IMR-90 (cell line): ENCODE data around the gene BPI. TPM values are rescaled to one million over a fixed set of nuclear protein-coding genes. Genes with fewer than 3 reads are reported as not detected.

ENCODE experiments used
- ATAC-seq: fragments of 200-7000 bp; cut with Tn5 transposase; 2 replicates; pipeline ENCODE4 v1.9.1; 2020; ENCODE audit warnings: low read depth, mild to moderate bottlenecking, moderate library complexity
- BruUV-seq: library from RNA; stranded (reverse); fragments of 400-500 nt; replicated peaks from 2 replicates; lab custom pipeline; 2021; lab: Mats Ljungman, UMichigan
- CTCF ChIA-PET: fragments of 300-600 bp; formaldehyde crosslinking; extraction: SDS; loops from one replicate; lab custom pipeline; 2021; ENCODE audit warnings: antibody characterized with exemption; lab: Yijun Ruan, JAX
- POLR2A ChIA-PET: fragments of 300-600 bp; sonication (Branson Sonifier 250); formaldehyde crosslinking; loops from one replicate; lab custom pipeline; 2022; ENCODE audit warnings: antibody characterized with exemption; ENCODE audit not compliant: unreplicated experiment; lab: Charles Lee
- DNase-seq: peaks from one replicate; pipeline ENCODE4 v3.0.0; 2013
- H2AFZ ChIP-seq: replicated peaks from 2 replicates; pipeline ENCODE3; 2013; ENCODE audit warnings: low read length, mild to moderate bottlenecking; ENCODE audit not compliant: poor library complexity
- H2AK5ac ChIP-seq: 2 replicates; pipeline ENCODE4 v1.6.1; 2013; ENCODE audit warnings: low read depth, low read length, inconsistent platforms
- H2AK9ac ChIP-seq: replicated peaks from 2 replicates; pipeline ENCODE3; 2013; ENCODE audit warnings: mild to moderate bottlenecking, low read depth, low read length, moderate library complexity; ENCODE audit not compliant: poor library complexity
- H2BK120ac ChIP-seq: 2 replicates; pipeline ENCODE4 v1.6.1; 2013; ENCODE audit warnings: low read depth, low read length, inconsistent platforms
- H2BK15ac ChIP-seq: 3 replicates; pipeline ENCODE4 v1.6.1; 2013; ENCODE audit warnings: low read depth, low read length, inconsistent platforms
- H2BK20ac ChIP-seq: 2 replicates; pipeline ENCODE4 v1.6.1; 2013; ENCODE audit warnings: low read depth, mild to moderate bottlenecking, inconsistent platforms, low read length, moderate library complexity
- H2BK5ac ChIP-seq: 2 replicates; pipeline ENCODE4 v1.6.1; 2013; ENCODE audit warnings: mild to moderate bottlenecking, low read depth, low read length, inconsistent platforms; ENCODE audit not compliant: poor library complexity, severe bottlenecking
- H3K14ac ChIP-seq: replicated peaks from 2 replicates; pipeline ENCODE4 v1.6.1; 2013; ENCODE audit warnings: low read depth, low read length, inconsistent platforms
- H3K18ac ChIP-seq: 2 replicates; pipeline ENCODE4 v1.6.1; 2013; ENCODE audit warnings: low read depth, low read length, control low read depth
- H3K23ac ChIP-seq: 2 replicates; pipeline ENCODE4 v1.6.1; 2013; ENCODE audit warnings: low read depth, low read length, inconsistent platforms
- H3K27ac ChIP-seq: 2 replicates; pipeline ENCODE4 v1.5.1; 2013; ENCODE audit warnings: mild to moderate bottlenecking, control low read depth, low read length; ENCODE audit not compliant: insufficient read depth
- H3K27me3 ChIP-seq: 2 replicates; pipeline ENCODE4 v1.6.1; 2013; ENCODE audit warnings: low read length; ENCODE audit not compliant: control insufficient read depth, insufficient read depth
- H3K36me3 ChIP-seq: 2 replicates; pipeline ENCODE4 v1.6.1; 2013; ENCODE audit warnings: low read length, mixed read lengths; ENCODE audit not compliant: control insufficient read depth, insufficient read depth
- H3K4ac ChIP-seq: 2 replicates; pipeline ENCODE4 v1.6.1; 2013; ENCODE audit warnings: low read depth, low read length, inconsistent platforms
- H3K4me1 ChIP-seq: 2 replicates; pipeline ENCODE4 v1.6.1; 2013; ENCODE audit warnings: low read length, mixed read lengths; ENCODE audit not compliant: control insufficient read depth, insufficient read depth
- H3K4me2 ChIP-seq: 2 replicates; pipeline ENCODE4 v1.6.1; 2013; ENCODE audit warnings: low read depth, mild to moderate bottlenecking, control low read depth, low read length, moderate library complexity
- H3K4me3 ChIP-seq: 2 replicates; pipeline ENCODE4 v1.5.1; 2013; ENCODE audit warnings: low read depth, mild to moderate bottlenecking, control low read depth, low read length, moderate library complexity; ENCODE audit not compliant: insufficient read depth
- H3K56ac ChIP-seq: 2 replicates; pipeline ENCODE4 v1.6.1; 2013; ENCODE audit warnings: low read length, inconsistent platforms; ENCODE audit not compliant: insufficient read depth; ENCODE audit errors: extremely low read depth
- H3K79me1 ChIP-seq, 2 experiments: 2 replicates each; pipeline ENCODE4 v1.6.1; 2013; ENCODE audit warnings: low read length in 2 of 2, inconsistent platforms in 1 of 2, low read depth in 1 of 2
- H3K9ac ChIP-seq: 2 replicates; pipeline ENCODE4 v1.6.1; 2013; ENCODE audit warnings: low read depth, low read length, control low read depth
- H3K9me1 ChIP-seq: 2 replicates; pipeline ENCODE4 v1.6.1; 2013; ENCODE audit warnings: low read length, inconsistent platforms; ENCODE audit not compliant: insufficient read depth
- H3K9me3 ChIP-seq: 2 replicates; pipeline ENCODE4 v1.6.1; 2013; ENCODE audit warnings: low read length; ENCODE audit not compliant: control insufficient read depth, insufficient read depth
- H4K20me1 ChIP-seq: 2 replicates; pipeline ENCODE4 v1.6.1; 2013; ENCODE audit warnings: low read length, inconsistent platforms; ENCODE audit not compliant: insufficient read depth
- H4K5ac ChIP-seq: 2 replicates; pipeline ENCODE4 v1.6.1; 2013; ENCODE audit warnings: mild to moderate bottlenecking, low read depth, low read length, control low read depth
- H4K8ac ChIP-seq, 2 experiments: 2 replicates each; pipeline ENCODE4 v1.6.1; 2013; ENCODE audit warnings: low read depth in 2 of 2, low read length in 2 of 2, control low read depth in 1 of 2, inconsistent platforms in 1 of 2
- H4K91ac ChIP-seq: 2 replicates; pipeline ENCODE4 v1.6.1; 2013; ENCODE audit warnings: low read depth, low read length, inconsistent platforms; ENCODE audit not compliant: insufficient read depth
- BHLHE40 ChIP-seq: fragments of 150-350 bp; IDR thresholded peaks from 2 replicates; pipeline ENCODE4 v1.6.1; 2016; ENCODE audit warnings: mild to moderate bottlenecking, low read depth, low read length
- CEBPB ChIP-seq: IDR thresholded peaks from 2 replicates; pipeline ENCODE4 v1.6.1; 2012; ENCODE audit warnings: low read depth, low read length, improper control_type of control experiment
- CHD1 ChIP-seq: IDR thresholded peaks from 2 replicates; pipeline ENCODE4 v1.6.1; 2012; ENCODE audit warnings: low read depth, low read length, improper control_type of control experiment
- CTCF ChIP-seq: conservative IDR thresholded peaks from 2 replicates; pipeline ENCODE4 v1.5.1; 2012; ENCODE audit warnings: mild to moderate bottlenecking, low read depth, low read length, improper control_type of control experiment
- FOS ChIP-seq: fragments of 150-350 bp; IDR thresholded peaks from 2 replicates; pipeline ENCODE4 v1.6.1; 2016; ENCODE audit warnings: low read depth, low read length
- MAFK ChIP-seq: IDR thresholded peaks from 2 replicates; pipeline ENCODE4 v1.6.1; 2012; ENCODE audit warnings: low read depth, low read length, improper control_type of control experiment
- MAZ ChIP-seq: IDR thresholded peaks from 2 replicates; pipeline ENCODE4 v1.6.1; 2012; ENCODE audit warnings: low read depth, mild to moderate bottlenecking, low read length, improper control_type of control experiment, moderate library complexity, borderline replicate concordance
- MXI1 ChIP-seq: IDR thresholded peaks from 2 replicates; pipeline ENCODE4 v1.6.1; 2012; ENCODE audit warnings: low read depth, mild to moderate bottlenecking, low read length, moderate library complexity, borderline replicate concordance
- NFE2L2 ChIP-seq: fragments of 150-350 bp; IDR thresholded peaks from 2 replicates; pipeline ENCODE4 v1.6.1; 2016; ENCODE audit warnings: low read depth, mild to moderate bottlenecking, low read length
- POLR2A ChIP-seq: IDR thresholded peaks from 2 replicates; pipeline ENCODE4 v1.6.1; 2012; ENCODE audit warnings: mild to moderate bottlenecking, low read depth, low read length
- RAD21 ChIP-seq: IDR thresholded peaks from 2 replicates; pipeline ENCODE4 v1.6.1; 2012; ENCODE audit warnings: low read length, improper control_type of control experiment
- RCOR1 ChIP-seq: IDR thresholded peaks from 2 replicates; pipeline ENCODE4 v1.6.1; 2012; ENCODE audit warnings: mild to moderate bottlenecking, low read length, improper control_type of control experiment; ENCODE audit not compliant: insufficient replicate concordance
- RFX5 ChIP-seq: IDR thresholded peaks from 2 replicates; pipeline ENCODE4 v1.8.0; 2012; ENCODE audit warnings: low read depth, mild to moderate bottlenecking, low read length, moderate library complexity
- SMC3 ChIP-seq: fragments of 150-350 bp; IDR thresholded peaks from 2 replicates; pipeline ENCODE4 v1.6.1; 2016; ENCODE audit warnings: low read depth, mild to moderate bottlenecking, antibody characterized with exemption, low read length, moderate library complexity
- WGBS, 2 experiments: methylation state at CpG; one replicate each; pipeline versions ENCODE4 v1.1.5 to v1.1.7; 2013; ENCODE audit warnings: missing lambda C conversion rate in 2 of 2; ENCODE audit not compliant: insufficient read length in 1 of 2; ENCODE audit errors: extremely low coverage in 2 of 2; 5-methylcytosine and 5-hydroxymethylcytosine counted together
- dilution Hi-C: fragments of 300-500 bp; cut with HindIII; formaldehyde crosslinking; loops from one replicate; pipeline ENCODE4 v1.14.3; 2018; ENCODE audit warnings: low sequenced_read_pairs; ENCODE audit not compliant: unreplicated experiment
- in situ Hi-C: fragments of 300-500 bp; cut with MboI; formaldehyde crosslinking; loops from 3 replicates; pipeline ENCODE4 v1.14.3; 2019; ENCODE audit warnings: low sequenced_read_pairs, inconsistent platforms, mixed read lengths
- intact Hi-C: fragments of 100-400 bp; cut with micrococcal nuclease; formaldehyde crosslinking; loops from 2 replicates; pipeline ENCODE4 v1.10.0; 2022
- polyA plus RNA-seq, 3 experiments: library from polyadenylated mRNA; depleted of rRNA; stranded (reverse); fragments of >200 nt; gene quantifications; 2 replicates each; pipeline ENCODE4 v1.2.3, GENCODE V29; 2012; ENCODE audit warnings: low replicate concordance in 1 of 3
- total RNA-seq: library from RNA; depleted of rRNA; stranded (reverse); fragments of >200 nt; gene quantifications from 2 replicates; pipeline ENCODE4 v1.2.3, GENCODE V29; 2012
- TF ChIP-seq, protein P1 (sequence below): fragments of 150-350 bp; IDR thresholded peaks from 2 replicates; pipeline ENCODE4 v1.6.1; 2016; ENCODE audit warnings: low read depth, mild to moderate bottlenecking, low read length, moderate library complexity, borderline replicate concordance

Gene BPI
- total and polyA plus RNA-seq, 2 of the 4 experiments (the other 2 are of a cell fraction), result 0.05 TPM; not detected in 1

GRCh38 chr20:38295811-38296210, 8.1 kb upstream of the BPI start:
- ATAC-seq, result no peak
- dilution Hi-C loops, result no loop called here

More at GRCh38 chr20:38295811-38296210, 8.1 kb upstream of the BPI start:
- ChIA-PET CTCF (no interaction called here), POLR2A (no interaction called here)
- H3K9ac ChIP-seq, result no peak overlapping the region
- H2BK120ac ChIP-seq, result no peak overlapping the region
- H3K27me3 ChIP-seq, result peaks cover 8% of the 10 kb centered on the region
- no peak overlapping the region for H2AK5ac ChIP-seq
- no peaks in the 10 kb centered on the region for H3K36me3 ChIP-seq
- H3K79me1 ChIP-seq, result no peaks in the 10 kb centered on the region
- H2AFZ ChIP-seq, result no peak overlapping the region
- no peaks in the 10 kb centered on the region for H3K9me3 ChIP-seq
- DNase-seq, result no peak
- H2BK5ac ChIP-seq, result no peak overlapping the region
- no peak overlapping the region for H4K5ac ChIP-seq
- TF ChIP-seq FOS, result no peak
- TF ChIP-seq CTCF, result no peak
- TF ChIP-seq NFE2L2, result no peak
- no peak for TF ChIP-seq SMC3
- TF ChIP-seq, protein P1, sequence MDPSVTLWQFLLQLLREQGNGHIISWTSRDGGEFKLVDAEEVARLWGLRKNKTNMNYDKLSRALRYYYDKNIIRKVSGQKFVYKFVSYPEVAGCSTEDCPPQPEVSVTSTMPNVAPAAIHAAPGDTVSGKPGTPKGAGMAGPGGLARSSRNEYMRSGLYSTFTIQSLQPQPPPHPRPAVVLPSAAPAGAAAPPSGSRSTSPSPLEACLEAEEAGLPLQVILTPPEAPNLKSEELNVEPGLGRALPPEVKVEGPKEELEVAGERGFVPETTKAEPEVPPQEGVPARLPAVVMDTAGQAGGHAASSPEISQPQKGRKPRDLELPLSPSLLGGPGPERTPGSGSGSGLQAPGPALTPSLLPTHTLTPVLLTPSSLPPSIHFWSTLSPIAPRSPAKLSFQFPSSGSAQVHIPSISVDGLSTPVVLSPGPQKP, result no peak
- TF ChIP-seq POLR2A, result no peak
- no peak for TF ChIP-seq CHD1
- no peak for TF ChIP-seq MAZ
- TF ChIP-seq BHLHE40, result no peak
- no peak for TF ChIP-seq CEBPB
- no peak for TF ChIP-seq RCOR1
- no peak for TF ChIP-seq MXI1
- no peak for TF ChIP-seq RFX5
- no peak for TF ChIP-seq RAD21
- TF ChIP-seq MAFK, result no peak
- no peak overlapping the region for H3K4me3 ChIP-seq
- H2AK9ac ChIP-seq, result no peak overlapping the region
- intact Hi-C loops, result no loop called here
- no peak overlapping the region for H4K8ac ChIP-seq
- no peak overlapping the region for H3K27ac ChIP-seq
- H3K23ac ChIP-seq, result no peak overlapping the region
- H3K14ac ChIP-seq, result no peak overlapping the region
- peaks cover 12% of the 10 kb centered on the region for H3K4me1 ChIP-seq
- no peak overlapping the region for H3K4ac ChIP-seq
- 83% methylated on average over 1 of the region's 5 CpGs; no CpG with 5 or more reads in 1 of the 2 experiments for WGBS, 2 experiments
- H3K9me1 ChIP-seq, result peaks cover 5% of the 10 kb centered on the region; the same call in 1 of the 2 replicates
- H2BK15ac ChIP-seq, result no peak overlapping the region
- no peak overlapping the region for H2BK20ac ChIP-seq
- H3K4me2 ChIP-seq, result no peak overlapping the region
- no peak overlapping the region for H4K91ac ChIP-seq
- in situ Hi-C loops, result no loop called here
- no peak overlapping the region for H3K56ac ChIP-seq
- H4K20me1 ChIP-seq, result peaks cover 4% of the 10 kb centered on the region; the same call in 1 of the 2 replicates
- BruUV-seq, result no TSS peak
- H3K18ac ChIP-seq, result no peak overlapping the region
